Caki2 (cell line): ENCODE data around the gene ALG1L2. TPM values are rescaled to one million over a fixed set of nuclear protein-coding genes. Genes with fewer than 3 reads are reported as not detected.
A peak's percentile ranks its signal among the peaks of the same experiment; 100 is the strongest.
"Not testable (repeated sequence)": the region's sequence is repeated elsewhere in the genome, so short reads cannot be mapped to it uniquely, and the experiment has no call there.

Experiments used
- DNase-seq: peaks from one replicate; pipeline ENCODE4 v3.0.0-alpha.2; 2015; ENCODE audit warnings: low read depth
- in situ Hi-C: cut with HindIII; loops from 2 replicates; pipeline ENCODE4 v1.10.0; 2016; ENCODE audit warnings: low sequenced_read_pairs, low pct_unique_long_range_greater_than_20kb, mixed read lengths
- total RNA-seq: library from RNA; depleted of rRNA; stranded (reverse); fragments of >200 nt; shearing (Covaris generic); gene quantifications from 2 replicates; pipeline ENCODE4 v1.2.3, GENCODE V29; 2014; ENCODE audit warnings: low replicate concordance

Gene ALG1L2
- total RNA-seq, 1 experiment from 2014 or later = not detected

- in situ Hi-C loops = not testable (repeated sequence)
- DNase-seq = peak; percentile 92
Observed at GRCh38 chr3:130111865-130112747, 30.5 kb downstream of the ALG1L2 start.

- DNase-seq, in situ Hi-C loops: not testable (repeated sequence)
Observed at GRCh38 chr3:130112748-130113073, 31.1 kb downstream of the ALG1L2 start.

GRCh38 chr3:130115400-130115799 is 33.8 kb downstream of the ALG1L2 start:
- DNase-seq, in situ Hi-C loops: not testable (repeated sequence)

GRCh38 chr3:130117933-130118332 is 36.3 kb downstream of the ALG1L2 start:
- no peak for DNase-seq
- in situ Hi-C loops = no loop called here

- DNase-seq, in situ Hi-C loops: not testable (repeated sequence)
Observed at GRCh38 chr3:130119824-130120223, 38.2 kb downstream of the ALG1L2 start.

- DNase-seq, in situ Hi-C loops: not testable (repeated sequence)
Observed at GRCh38 chr3:130120291-130120690, 38.7 kb downstream of the ALG1L2 start.

- DNase-seq, in situ Hi-C loops: not testable (repeated sequence)
Observed at GRCh38 chr3:130122891-130123775, 41.5 kb downstream of the ALG1L2 start.

- in situ Hi-C loops, DNase-seq: not testable (repeated sequence)
Observed at GRCh38 chr3:130125406-130125805, 43.8 kb downstream of the ALG1L2 start.

- DNase-seq, in situ Hi-C loops: not testable (repeated sequence)
Observed at GRCh38 chr3:130136337-130136736, 54.7 kb downstream of the ALG1L2 start.

GRCh38 chr3:130137685-130138084 is 56.1 kb downstream of the ALG1L2 start:
- in situ Hi-C loops, DNase-seq: not testable (repeated sequence)

GRCh38 chr3:130138992-130139391 is 57.4 kb downstream of the ALG1L2 start:
- DNase-seq, in situ Hi-C loops: not testable (repeated sequence)

GRCh38 chr3:130140756-130141155 is 59.1 kb downstream of the ALG1L2 start:
- DNase-seq, in situ Hi-C loops: not testable (repeated sequence)

GRCh38 chr3:130143648-130144327 is 62.2 kb downstream of the ALG1L2 start:
- in situ Hi-C loops, DNase-seq: not testable (repeated sequence)

- DNase-seq, in situ Hi-C loops: not testable (repeated sequence)
Observed at GRCh38 chr3:130144328-130144650, 62.7 kb downstream of the ALG1L2 start.

GRCh38 chr3:130145456-130145855 is 63.8 kb downstream of the ALG1L2 start:
- DNase-seq, in situ Hi-C loops: not testable (repeated sequence)

- in situ Hi-C loops = not testable (repeated sequence)
Observed at GRCh38 chr3:130146465-130146864, 64.8 kb downstream of the ALG1L2 start.

More at GRCh38 chr3:130146465-130146864, 64.8 kb downstream of the ALG1L2 start:
- not testable (repeated sequence) for DNase-seq
